H1 (cell line): ENCODE measurements around the gene GALNT15. TPM values are rescaled to one million over a fixed set of nuclear protein-coding genes. Genes with fewer than 3 reads are reported as not detected.

ENCODE experiments used
- CTCF ChIA-PET: fragments of 300-600 bp; sonication (Branson Sonifier 250); formaldehyde crosslinking; loops from one replicate; lab custom pipeline; 2021; ENCODE audit not compliant: partially characterized antibody; lab: Charles Lee
- POLR2A ChIA-PET: fragments of 300-600 bp; sonication (Branson Sonifier 250); formaldehyde crosslinking; loops from one replicate; lab custom pipeline; 2021; ENCODE audit warnings: inconsistent platforms; ENCODE audit not compliant: partially characterized antibody; lab: Charles Lee
- DNase-seq, 2 experiments: peaks; one replicate each; pipeline versions ENCODE4 v3.0.0 to v3.0.0-alpha.2; 2010 to 2022; ENCODE audit warnings: low spot score in 2 of 2, low read depth in 1 of 2, mixed read lengths in 1 of 2
- FAIRE-seq: peaks from 2 replicates; lab custom pipeline; 2011; peaks lifted over from hg19 to GRCh38; lab: Jason Lieb, UNC
- H2AFZ ChIP-seq: 2 replicates; pipeline ENCODE4 v1.8.1; 2012; ENCODE audit warnings: low read length, inconsistent platforms
- H2AK5ac ChIP-seq: 2 replicates; pipeline ENCODE4 v1.6.1; 2013; ENCODE audit warnings: low read depth, low read length
- H2BK120ac ChIP-seq: replicated peaks from 2 replicates; pipeline ENCODE3; 2013; ENCODE audit warnings: low read depth, low read length, inconsistent platforms
- H2BK12ac ChIP-seq: 2 replicates; pipeline ENCODE4 v1.6.1; 2013; ENCODE audit warnings: low read depth, low read length
- H2BK15ac ChIP-seq: 2 replicates; pipeline ENCODE4 v1.6.1; 2013; ENCODE audit warnings: low read length
- H2BK20ac ChIP-seq: 2 replicates; pipeline ENCODE4 v1.6.1; 2013; ENCODE audit warnings: low read length
- H2BK5ac ChIP-seq: 2 replicates; pipeline ENCODE4 v1.6.1; 2013; ENCODE audit warnings: low read depth, low read length
- H3K14ac ChIP-seq: 2 replicates; pipeline ENCODE4 v1.6.1; 2013; ENCODE audit warnings: inconsistent platforms; ENCODE audit not compliant: insufficient read length
- H3K18ac ChIP-seq: 2 replicates; pipeline ENCODE4 v1.6.1; 2013; ENCODE audit warnings: low read length; ENCODE audit errors: extremely low read depth
- H3K23ac ChIP-seq: 2 replicates; pipeline ENCODE4 v1.6.1; 2013; ENCODE audit warnings: inconsistent platforms; ENCODE audit not compliant: insufficient read length
- H3K23me2 ChIP-seq: 2 replicates; pipeline ENCODE4 v1.6.1; 2013; ENCODE audit warnings: low read depth, low read length
- H3K27ac ChIP-seq: 2 replicates; pipeline ENCODE4 v1.6.1; 2011; ENCODE audit warnings: low read depth, low read length, inconsistent platforms
- H3K27me3 ChIP-seq, 4 experiments: replicated peaks in 1 of 4; 1 replicate in 1 of 4; 2 replicates in 3 of 4; pipeline versions ENCODE4 v1.6.1 to v1.8.1; 2011 to 2013; ENCODE audit warnings: low read length in 3 of 4, mild to moderate bottlenecking in 3 of 4, inconsistent platforms in 2 of 4, mixed read lengths in 2 of 4, moderate library complexity in 1 of 4; ENCODE audit not compliant: control insufficient read depth in 3 of 4, insufficient read depth in 3 of 4; ENCODE audit errors: extremely low read depth in 1 of 4
- H3K36me3 ChIP-seq, 4 experiments: 2 replicates each; pipeline versions ENCODE4 v1.6.1 to v1.8.1; 2011 to 2013; ENCODE audit warnings: mild to moderate bottlenecking in 4 of 4, low read length in 3 of 4, moderate library complexity in 2 of 4, control low read depth in 1 of 4, inconsistent platforms in 1 of 4; ENCODE audit not compliant: insufficient read depth in 4 of 4, control insufficient read depth in 2 of 4
- H3K4ac ChIP-seq: replicated peaks from 2 replicates; pipeline ENCODE3; 2013; ENCODE audit warnings: low read length, low read depth, mixed read lengths, inconsistent platforms; ENCODE audit not compliant: insufficient read length
- H3K4me1 ChIP-seq, 4 experiments: replicated peaks in 1 of 4; 1 replicate in 1 of 4; 2 replicates in 3 of 4; pipeline versions ENCODE4 v1.6.1 to v1.8.1; 2011 to 2013; ENCODE audit warnings: low read length in 3 of 4, inconsistent platforms in 2 of 4, mixed read lengths in 1 of 4; ENCODE audit not compliant: insufficient read depth in 4 of 4, control insufficient read depth in 3 of 4
- H3K4me2 ChIP-seq, 2 experiments: 2 replicates each; pipeline versions ENCODE4 v1.6.1 to v1.8.1; 2011 to 2013; ENCODE audit warnings: low read depth in 2 of 2, low read length in 2 of 2, control low read depth in 1 of 2, inconsistent platforms in 1 of 2, mild to moderate bottlenecking in 1 of 2; ENCODE audit not compliant: insufficient read depth in 1 of 2
- H3K4me3 ChIP-seq, 4 experiments: fragments of 200-600, 300-600 bp in 1 of 4; sonication (generic), shearing (Covaris generic), sonication (Bioruptor Twin) in 1 of 4; 2 replicates each; pipeline versions ENCODE4 v1.5.1 to v1.8.1; 2011 to 2016; ENCODE audit warnings: low read length in 4 of 4, low read depth in 3 of 4, control low read depth in 2 of 4, inconsistent platforms in 2 of 4, mild to moderate bottlenecking in 2 of 4, mixed read lengths in 1 of 4, moderate library complexity in 1 of 4; ENCODE audit not compliant: insufficient read depth in 2 of 4; ENCODE audit errors: extremely low read depth in 1 of 4
- H3K56ac ChIP-seq: replicated peaks from 2 replicates; pipeline ENCODE3; 2013; ENCODE audit warnings: low read depth, mild to moderate bottlenecking, mixed read lengths, low read length, inconsistent platforms; ENCODE audit not compliant: insufficient read length
- H3K79me1 ChIP-seq: 2 replicates; pipeline ENCODE4 v1.6.1; 2013; ENCODE audit warnings: low read depth, low read length, control low read depth
- H3K79me2 ChIP-seq, 2 experiments: 2 replicates each; pipeline versions ENCODE4 v1.6.1 to v1.8.1; 2012 to 2013; ENCODE audit warnings: low read length in 2 of 2, mild to moderate bottlenecking in 2 of 2, inconsistent platforms in 1 of 2; ENCODE audit not compliant: insufficient read depth in 2 of 2, control insufficient read depth in 1 of 2
- H3K9ac ChIP-seq, 4 experiments: replicated peaks in 1 of 4; 1 replicate in 1 of 4; 2 replicates in 3 of 4; pipeline versions ENCODE4 v1.6.1 to v1.8.1; 2011 to 2013; ENCODE audit warnings: low read depth in 3 of 4, low read length in 3 of 4, control low read depth in 2 of 4, mild to moderate bottlenecking in 2 of 4, moderate library complexity in 2 of 4, inconsistent platforms in 1 of 4; ENCODE audit errors: extremely low read depth in 1 of 4
- H3K9me3 ChIP-seq, 2 experiments: 2 replicates each; pipeline versions ENCODE4 v1.6.1 to v1.8.1; 2012 to 2013; ENCODE audit warnings: mild to moderate bottlenecking in 2 of 2, moderate library complexity in 2 of 2, control low read depth in 1 of 2, inconsistent platforms in 1 of 2, low read depth in 1 of 2, low read length in 1 of 2, mixed read lengths in 1 of 2; ENCODE audit not compliant: insufficient read depth in 2 of 2
- H4K20me1 ChIP-seq, 2 experiments: replicated peaks in 1 of 2; 2 replicates each; pipeline versions ENCODE3 to v1.8.1; 2011 to 2013; ENCODE audit warnings: inconsistent platforms in 2 of 2, low read length in 2 of 2, mild to moderate bottlenecking in 1 of 2; ENCODE audit not compliant: insufficient read depth in 2 of 2, control insufficient read depth in 1 of 2
- H4K5ac ChIP-seq: 2 replicates; pipeline ENCODE4 v1.6.1; 2013; ENCODE audit warnings: low read length, low read depth, mixed read lengths, inconsistent platforms; ENCODE audit not compliant: insufficient read length
- H4K8ac ChIP-seq: 2 replicates; pipeline ENCODE4 v1.8.0; 2013; ENCODE audit warnings: mild to moderate bottlenecking, moderate library complexity, low read length, inconsistent platforms; ENCODE audit not compliant: insufficient read depth; ENCODE audit errors: extremely low read depth
- H4K91ac ChIP-seq: replicated peaks from 2 replicates; pipeline ENCODE3; 2013; ENCODE audit warnings: low read length, mixed read lengths, inconsistent platforms; ENCODE audit not compliant: insufficient read length
- BACH1 ChIP-seq: IDR thresholded peaks from 2 replicates; pipeline ENCODE4 v1.6.1; 2012; ENCODE audit warnings: low read length, improper control_type of control experiment
- CHD1 ChIP-seq: IDR thresholded peaks from 2 replicates; pipeline ENCODE4 v1.6.1; 2012; ENCODE audit warnings: low read depth, low read length, improper control_type of control experiment
- NANOG ChIP-seq: IDR thresholded peaks from 2 replicates; pipeline ENCODE4 v1.6.1; 2011; ENCODE audit warnings: low read length, low read depth, mild to moderate bottlenecking, inconsistent platforms; ENCODE audit not compliant: insufficient read depth, poor library complexity, severe bottlenecking
- PHF8 ChIP-seq: fragments of 200-600 bp; sonication (generic); conservative IDR thresholded peaks from 2 replicates; pipeline ENCODE4 v1.7.1; 2012; ENCODE audit warnings: low read depth, mild to moderate bottlenecking, inconsistent platforms, low read length, moderate library complexity
- RAD21 ChIP-seq, 2 experiments: IDR thresholded peaks in 1 of 2; conservative IDR thresholded peaks in 1 of 2; 2 replicates each; pipeline ENCODE4 v1.6.1; 2011; ENCODE audit warnings: low read depth in 2 of 2, low read length in 2 of 2, improper control_type of control experiment in 1 of 2, inconsistent platforms in 1 of 2, mild to moderate bottlenecking in 1 of 2, moderate library complexity in 1 of 2
- TCF12 ChIP-seq: IDR thresholded peaks from 2 replicates; pipeline ENCODE4 v1.6.1; 2011; ENCODE audit warnings: low read depth, mild to moderate bottlenecking, low read length
- WGBS, 2 experiments: shearing (Covaris generic) in 1 of 2; methylation state at CpG; one replicate each; pipeline versions ENCODE4 v1.1.6 to v1.1.7; 2013 to 2015; ENCODE audit warnings: low lambda C conversion rate in 2 of 2, mixed read lengths in 2 of 2, inconsistent platforms in 1 of 2, low coverage in 1 of 2, missing lambda C conversion rate in 1 of 2; ENCODE audit not compliant: insufficient replicate concordance in 2 of 2, insufficient coverage in 1 of 2, insufficient read length in 1 of 2; ENCODE audit errors: extremely low coverage in 1 of 2, missing lambda C conversion rate in 1 of 2; 5-methylcytosine and 5-hydroxymethylcytosine counted together
- polyA plus RNA-seq, 7 experiments: library from polyadenylated mRNA; depleted of rRNA in 3 of 7; stranded (reverse) in 5 of 7; unstranded in 2 of 7; fragments of >200 nt in 5 of 7; fragments of 200-250 nt in 2 of 7; gene quantifications; 1 replicate in 5 of 7; 2 replicates in 1 of 7; 4 replicates in 1 of 7; pipeline versions ENCODE4 v1.2.1 to v1.2.3, GENCODE V29; 2011 to 2013; ENCODE audit warnings: missing spikeins in 2 of 7, mixed read lengths in 2 of 7
- total RNA-seq: library from RNA; stranded (reverse); fragmentation: NEBNext Ultra II Directional; extraction: Animal tissue kit (Norgen Biotek cat#: 25700); gene quantifications from 2 replicates; pipeline ENCODE4 v1.2.1, GENCODE V29; 2021

Gene GALNT15
- total and polyA plus RNA-seq, 2 of the 8 experiments (the other 6 are each of a cell fraction or from before 2014, with no cell fraction given) = 0.02 TPM; not detected in 1

DNA sequence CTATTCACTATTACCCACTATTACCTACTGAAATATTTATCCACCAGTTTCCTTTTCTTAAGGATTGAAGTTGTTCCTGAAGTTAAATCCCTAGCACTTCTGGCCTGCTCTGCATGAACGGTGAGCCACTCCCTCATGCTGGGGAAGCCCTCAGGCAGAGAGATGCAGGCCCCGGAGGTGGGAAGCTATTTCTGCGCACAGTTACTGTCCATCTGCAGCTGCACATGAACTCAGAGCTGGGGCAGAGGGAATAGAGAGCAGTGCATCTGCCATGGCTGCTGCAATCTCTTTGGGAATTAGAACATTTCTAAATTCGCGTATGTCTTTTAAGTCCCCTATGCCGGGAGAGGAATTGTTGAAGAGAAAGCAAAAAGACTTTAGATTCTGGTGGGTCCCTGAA is 6.3 kb upstream of the GALNT15 start:
- Histone ChIP-seq H3K23ac (no peak overlapping the region), H3K56ac (no peak overlapping the region), H2BK120ac (no peak overlapping the region), H2BK15ac (no peak overlapping the region), H3K9ac (no peak overlapping the region), H2AK5ac (no peak overlapping the region), H2BK12ac (no peak overlapping the region), H4K20me1 (no peaks in the 10 kb centered on the region), H4K91ac (no peak overlapping the region), H2BK20ac (no peak overlapping the region), H4K8ac (no peak overlapping the region), H3K14ac (no peak overlapping the region), H3K4ac (no peak overlapping the region), H2AFZ (no peak overlapping the region), H3K4me1 (no peaks in the 10 kb centered on the region), H3K18ac (no peak overlapping the region), H2BK5ac (no peak overlapping the region), H3K4me3 (no peak overlapping the region), H3K23me2 (no peaks in the 10 kb centered on the region), H3K36me3 (no peaks in the 10 kb centered on the region), H3K27ac (no peak overlapping the region), H3K9me3 (peaks cover 22 to 27% of the 10 kb centered on the region in 2 experiments), H4K5ac (no peak overlapping the region), H3K4me2 (no peak overlapping the region), H3K79me2 (no peaks in the 10 kb centered on the region), H3K79me1 (no peaks in the 10 kb centered on the region), H3K27me3 (no peaks in the 10 kb centered on the region)
- ChIA-PET CTCF (interaction anchor here (1.0 kb wide), 1 partner anchor 80 kb away, joined by 3 read pairs; no protein-coding TSS in a partner anchor), POLR2A (no interaction called here)
- WGBS, 2 experiments = 95% methylated on average over 6 of the region's 6 CpGs; no CpG with 5 or more reads in 1 of the 2 experiments
- FAIRE-seq = no peak
- TF ChIP-seq RAD21 (IDR thresholded peaks at IDR 0.05 in 1 of 2, conservative IDR thresholded peaks at IDR 0.05 in 1 of 2; ENCODE audit: low read depth in 2 of 2, low read length in 2 of 2) (no peak), PHF8 (no peak), BACH1 (no peak), NANOG (no peak), CHD1 (no peak), TCF12 (no peak)
- DNase-seq = no peak
